Neural cell (in vitro differentiated cells): ENCODE data around the gene KRT3. TPM values are rescaled to one million over a fixed set of nuclear protein-coding genes. Genes with fewer than 3 reads are reported as not detected.

Source experiments
- H2AFZ ChIP-seq: fragments of 200-600, 300-800 bp; sonication (generic), shearing (Covaris generic); 2 replicates; pipeline ENCODE4 v1.6.0; 2014; ENCODE audit warnings: low read depth, mild to moderate bottlenecking, antibody characterized with exemption, low read length, moderate library complexity
- H3F3A ChIP-seq: fragments of 200-600 bp; shearing (Covaris generic); 2 replicates; pipeline ENCODE4 v1.6.1; 2016; ENCODE audit warnings: mild to moderate bottlenecking, moderate library complexity, mixed read lengths, antibody characterized with exemption, low read length; ENCODE audit not compliant: insufficient read depth, poor library complexity, severe bottlenecking
- H3K27ac ChIP-seq: fragments of 200-600, 300-800 bp; sonication (generic), shearing (Covaris generic); 2 replicates; pipeline ENCODE4 v1.5.1; 2014; ENCODE audit warnings: mild to moderate bottlenecking, low read length, moderate library complexity
- H3K27me3 ChIP-seq: fragments of 300-800, 200-600 bp; sonication (generic), shearing (Covaris generic); 2 replicates; pipeline ENCODE4 v1.6.0; 2014; ENCODE audit warnings: mild to moderate bottlenecking, low read depth, low read length, moderate library complexity; ENCODE audit not compliant: insufficient read depth
- H3K36me3 ChIP-seq: fragments of 300-800, 200-600 bp; sonication (generic), shearing (Covaris generic); 2 replicates; pipeline ENCODE4 v1.5.1; 2014; ENCODE audit warnings: mild to moderate bottlenecking, antibody characterized with exemption, low read length, moderate library complexity; ENCODE audit not compliant: insufficient read depth
- H3K4me2 ChIP-seq: fragments of 300-800, 200-600 bp; sonication (generic), shearing (Covaris generic); 2 replicates; pipeline ENCODE4 v1.6.0; 2014; ENCODE audit warnings: mild to moderate bottlenecking, low read length
- H3K4me3 ChIP-seq: fragments of 300-800, 200-600 bp; sonication (generic), shearing (Covaris generic); 2 replicates; pipeline ENCODE4 v1.5.1; 2014; ENCODE audit warnings: mild to moderate bottlenecking, low read length, moderate library complexity
- H3K79me2 ChIP-seq: fragments of 200-600 bp; shearing (Covaris generic); replicated peaks from 2 replicates; pipeline ENCODE4 v1.6.0; 2014; ENCODE audit warnings: mild to moderate bottlenecking, low read length, moderate library complexity; ENCODE audit not compliant: insufficient read depth
- H3K9ac ChIP-seq: fragments of 300-800, 200-600 bp; sonication (generic), shearing (Covaris generic); 2 replicates; pipeline ENCODE4 v1.6.1; 2016; ENCODE audit warnings: mild to moderate bottlenecking, low read length, mixed read lengths
- H3K9me2 ChIP-seq: fragments of 200-600 bp; shearing (Covaris generic); 2 replicates; pipeline ENCODE4 v1.6.1; 2016; ENCODE audit warnings: mild to moderate bottlenecking, low read length, mixed read lengths; ENCODE audit not compliant: insufficient read depth
- H3K9me3 ChIP-seq: fragments of 200-600, 300-800 bp; sonication (generic), shearing (Covaris generic); 2 replicates; pipeline ENCODE4 v1.6.1; 2016; ENCODE audit warnings: mild to moderate bottlenecking, mixed run types, low read length, moderate library complexity, mixed read lengths
- H4K20me1 ChIP-seq: fragments of 200-600 bp; shearing (Covaris generic); 2 replicates; pipeline ENCODE4 v1.6.1; 2016; ENCODE audit warnings: mild to moderate bottlenecking, mixed run types; ENCODE audit not compliant: insufficient read depth
- CTCF ChIP-seq: fragments of 450-650 bp; IDR thresholded peaks from 2 replicates; pipeline ENCODE4 v1.5.1; 2014; ENCODE audit warnings: antibody characterized with exemption, mild to moderate bottlenecking, moderate library complexity; ENCODE audit not compliant: poor library complexity, severe bottlenecking
- EP300 ChIP-seq: fragments of 450-650 bp; conservative IDR thresholded peaks from 2 replicates; pipeline ENCODE4 v1.6.1; 2014; ENCODE audit warnings: antibody characterized with exemption, mild to moderate bottlenecking, moderate library complexity; ENCODE audit not compliant: poor library complexity, severe bottlenecking
- EZH2 ChIP-seq: fragments of 200-600, 300-800 bp; shearing (Covaris generic), sonication (generic); IDR thresholded peaks from 2 replicates; pipeline ENCODE4 v1.6.1; 2014; ENCODE audit warnings: antibody characterized with exemption, low read length, borderline replicate concordance, mild to moderate bottlenecking; ENCODE audit not compliant: insufficient read depth, poor library complexity, severe bottlenecking
- MXI1 ChIP-seq: fragments of 450-650 bp; conservative IDR thresholded peaks from 2 replicates; pipeline ENCODE4 v1.6.1; 2014; ENCODE audit warnings: antibody characterized with exemption, mild to moderate bottlenecking; ENCODE audit not compliant: poor library complexity, severe bottlenecking
- POLR2AphosphoS5 ChIP-seq: IDR thresholded peaks from 2 replicates; pipeline ENCODE4 v1.6.1; 2012
- RAD21 ChIP-seq: fragments of 450-650 bp; conservative IDR thresholded peaks from 2 replicates; pipeline ENCODE4 v1.6.1; 2014; ENCODE audit warnings: antibody characterized with exemption, mild to moderate bottlenecking, moderate library complexity
- REST ChIP-seq: IDR thresholded peaks from 2 replicates; pipeline ENCODE4 v1.6.1; 2012; ENCODE audit warnings: borderline replicate concordance
- SMC3 ChIP-seq: fragments of 450-650 bp; conservative IDR thresholded peaks from 2 replicates; pipeline ENCODE4 v1.6.1; 2014; ENCODE audit warnings: antibody characterized with exemption, mild to moderate bottlenecking, moderate library complexity; ENCODE audit not compliant: poor library complexity
- TAF1 ChIP-seq: IDR thresholded peaks from 2 replicates; pipeline ENCODE4 v1.6.1; 2012; ENCODE audit warnings: low read depth
- polyA plus RNA-seq: library from polyadenylated mRNA; depleted of rRNA; stranded (reverse); fragments of >200 nt; gene quantifications from 2 replicates; pipeline ENCODE4 v1.2.3, GENCODE V29; 2014

The KRT3 gene
- polyA plus RNA-seq, 1 donor from 2014 or later, result not detected

DNA sequence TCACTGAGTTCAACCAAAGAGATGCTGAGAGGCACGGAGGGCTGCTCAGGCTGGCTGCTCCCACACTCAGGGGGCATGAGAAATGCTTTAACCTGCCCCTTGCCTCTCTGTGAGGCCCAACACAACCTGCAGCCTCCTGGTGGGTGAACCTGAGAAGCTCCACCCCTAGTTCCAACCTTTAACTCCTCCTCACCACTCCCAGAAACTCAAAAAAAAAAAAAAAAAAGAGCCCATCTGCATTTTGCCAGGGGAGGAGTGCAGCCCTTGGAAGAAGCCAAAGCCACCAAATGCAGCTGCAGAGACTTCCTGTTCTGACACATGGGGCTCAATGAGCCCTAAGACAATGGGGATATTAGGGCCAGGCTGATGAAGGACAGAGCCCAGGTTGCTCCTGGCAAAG is 9.1 kb upstream of the KRT3 start:
- TF ChIP-seq REST (no peak), POLR2AphosphoS5 (no peak), RAD21 (no peak), EZH2 (no peak), MXI1 (no peak), EP300 (no peak), CTCF (no peak), SMC3 (no peak), TAF1 (no peak)

GRCh38 chr12:52802442-52802841 is 6.5 kb upstream of the KRT3 start:
- Histone ChIP-seq H3K4me3 (no peak overlapping the region), H3K9me2 (no peaks in the 10 kb centered on the region), H2AFZ (no peak overlapping the region), H3K4me2 (no peak overlapping the region), H3F3A (no peaks in the 10 kb centered on the region), H3K9me3 (no peaks in the 10 kb centered on the region), H4K20me1 (no peaks in the 10 kb centered on the region), H3K79me2 (no peaks in the 10 kb centered on the region), H3K27me3 (no peaks in the 10 kb centered on the region), H3K9ac (no peak overlapping the region), H3K27ac (no peak overlapping the region), H3K36me3 (no peaks in the 10 kb centered on the region)
- TF ChIP-seq CTCF (no peak), EP300 (no peak), TAF1 (no peak), SMC3 (no peak), REST (no peak), POLR2AphosphoS5 (no peak), EZH2 (no peak), MXI1 (no peak), RAD21 (no peak)

More for the DNA sequence above, 9.1 kb upstream of the KRT3 start:
- Histone ChIP-seq H3F3A (no peaks in the 10 kb centered on the region), H3K79me2 (no peaks in the 10 kb centered on the region), H3K4me3 (no peak overlapping the region), H4K20me1 (no peaks in the 10 kb centered on the region), H3K27me3 (no peaks in the 10 kb centered on the region), H3K9ac (no peak overlapping the region), H3K9me3 (no peaks in the 10 kb centered on the region), H3K27ac (no peak overlapping the region), H3K9me2 (no peaks in the 10 kb centered on the region), H2AFZ (no peak overlapping the region), H3K4me2 (no peak overlapping the region), H3K36me3 (no peaks in the 10 kb centered on the region)
